Activated CD8-positive, alpha-beta T cell treated with anti-CD3 and anti-CD28 coated beads for 36 hours (primary cell): ENCODE measurements around the gene ABCD2. TPM values are rescaled to one million over a fixed set of nuclear protein-coding genes. Genes with fewer than 3 reads are reported as not detected.
A peak's percentile ranks its signal among the peaks of the same experiment; 100 is the strongest.

Experiments used
- ATAC-seq: fragments of 200-7000 bp; cut with Tn5 transposase; one replicate; pipeline ENCODE4 v1.10.0; 2021; ENCODE audit warnings: mild to moderate bottlenecking, moderate library complexity
- CTCF ChIA-PET: fragments of 350-600 bp; sonication (Branson Sonifier 250); formaldehyde crosslinking; loops from one replicate; lab custom pipeline; 2021; ENCODE audit warnings: antibody characterized with exemption; lab: Charles Lee
- POLR2A ChIA-PET: fragments of 350-600 bp; sonication (Branson Sonifier 250); formaldehyde crosslinking; loops from one replicate; lab custom pipeline; 2021; ENCODE audit warnings: antibody characterized with exemption; lab: Charles Lee
- DNase-seq: peaks from one replicate; pipeline ENCODE4 v3.0.0-alpha.2; 2020
- H3K27ac Mint-ChIP-seq: one replicate; pipeline ENCODE4 v1.8.0; 2021; ENCODE audit warnings: mild to moderate bottlenecking, mixed read lengths
- H3K27me3 Mint-ChIP-seq: one replicate; pipeline ENCODE4 v1.8.0; 2021; ENCODE audit warnings: mixed read lengths
- H3K36me3 Mint-ChIP-seq: one replicate; pipeline ENCODE4 v1.8.0; 2021; ENCODE audit warnings: low read depth, mixed read lengths
- H3K4me1 Mint-ChIP-seq: one replicate; pipeline ENCODE4 v1.8.0; 2021; ENCODE audit warnings: low read depth, mixed read lengths
- H3K4me3 Mint-ChIP-seq: one replicate; pipeline ENCODE4 v1.8.0; 2021; ENCODE audit warnings: mild to moderate bottlenecking, moderate library complexity, mixed read lengths
- H3K9me3 Mint-ChIP-seq: one replicate; pipeline ENCODE4 v1.8.0; 2021; ENCODE audit warnings: mixed read lengths
- intact Hi-C: fragments of 100-400 bp; cut with micrococcal nuclease; formaldehyde crosslinking; loops from one replicate; pipeline ENCODE4 v1.10.0; 2022
- total RNA-seq, 2 experiments: library from RNA; stranded (reverse); gene quantifications; one replicate each; pipeline ENCODE4 v1.2.3, GENCODE V29; 2021
- TF ChIP-seq, protein P1 (sequence below): fragments of 200-600 bp; IDR thresholded peaks from one replicate; pipeline ENCODE4 v1.8.0; 2022; ENCODE audit warnings: antibody characterized with exemption, mild to moderate bottlenecking

ABCD2 gene
- total RNA-seq, 2 experiments from 2014 or later = 3.8 to 4.0 TPM

- POLR2A ChIA-PET = interaction anchor here (0.6 kb wide), 1 partner anchor 27 kb away, joined by 3 read pairs; no protein-coding TSS in a partner anchor
- Mint-ChIP-seq H3K27ac (no peak overlapping the region), H3K4me1 (peaks cover 8% of the 10 kb centered on the region)
These were observed 32.4 kb downstream of the ABCD2 start for GRCh38 chr12:39587225-39587624.

DNA sequence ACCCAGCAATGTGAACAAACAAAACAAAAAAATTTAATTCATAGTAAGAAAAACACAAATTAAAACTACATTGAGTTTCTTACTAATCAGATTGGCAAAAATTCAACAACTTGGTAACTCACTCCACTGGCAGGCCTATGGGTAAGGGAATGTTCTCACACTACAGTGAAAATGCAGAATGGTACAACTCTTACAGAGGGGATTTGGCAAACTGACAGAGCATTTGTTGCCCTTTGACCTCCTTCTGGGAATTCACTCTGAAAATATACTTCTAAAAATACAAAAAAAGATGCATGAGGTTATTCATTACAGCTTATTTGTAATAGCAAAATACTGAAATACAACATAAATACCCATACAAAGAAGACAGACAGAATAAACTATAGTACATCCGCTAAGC is 32.8 kb downstream of the ABCD2 start:
- TF ChIP-seq, protein P1, sequence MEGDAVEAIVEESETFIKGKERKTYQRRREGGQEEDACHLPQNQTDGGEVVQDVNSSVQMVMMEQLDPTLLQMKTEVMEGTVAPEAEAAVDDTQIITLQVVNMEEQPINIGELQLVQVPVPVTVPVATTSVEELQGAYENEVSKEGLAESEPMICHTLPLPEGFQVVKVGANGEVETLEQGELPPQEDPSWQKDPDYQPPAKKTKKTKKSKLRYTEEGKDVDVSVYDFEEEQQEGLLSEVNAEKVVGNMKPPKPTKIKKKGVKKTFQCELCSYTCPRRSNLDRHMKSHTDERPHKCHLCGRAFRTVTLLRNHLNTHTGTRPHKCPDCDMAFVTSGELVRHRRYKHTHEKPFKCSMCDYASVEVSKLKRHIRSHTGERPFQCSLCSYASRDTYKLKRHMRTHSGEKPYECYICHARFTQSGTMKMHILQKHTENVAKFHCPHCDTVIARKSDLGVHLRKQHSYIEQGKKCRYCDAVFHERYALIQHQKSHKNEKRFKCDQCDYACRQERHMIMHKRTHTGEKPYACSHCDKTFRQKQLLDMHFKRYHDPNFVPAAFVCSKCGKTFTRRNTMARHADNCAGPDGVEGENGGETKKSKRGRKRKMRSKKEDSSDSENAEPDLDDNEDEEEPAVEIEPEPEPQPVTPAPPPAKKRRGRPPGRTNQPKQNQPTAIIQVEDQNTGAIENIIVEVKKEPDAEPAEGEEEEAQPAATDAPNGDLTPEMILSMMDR = no peak
- ChIA-PET CTCF (interaction anchor here (0.7 to 1.4 kb wide), 5 partner anchors 9 to 110 kb away, joined by 3 to 6 read pairs (median 4); partner anchors contain the start of gene ABCD2), POLR2A (no interaction called here)
- Mint-ChIP-seq H3K36me3 (peaks cover 21% of the 10 kb centered on the region), H3K27me3 (no peaks in the 10 kb centered on the region), H3K9me3 (no peaks in the 10 kb centered on the region), H3K27ac (no peak overlapping the region), H3K4me1 (peaks cover 5% of the 10 kb centered on the region), H3K4me3 (no peak overlapping the region)
- ATAC-seq (no peak), DNase-seq (no peak)
- intact Hi-C loops = no loop called here

More at GRCh38 chr12:39587225-39587624, 32.4 kb downstream of the ABCD2 start:
- intact Hi-C loops = no loop called here
- TF ChIP-seq, protein P1 = no peak
- no peak overlapping the region for H3K4me3 Mint-ChIP-seq
- ATAC-seq (peak; percentile 69), DNase-seq (peak; percentile 24)
- no peaks in the 10 kb centered on the region for H3K9me3 Mint-ChIP-seq
- no peaks in the 10 kb centered on the region for H3K27me3 Mint-ChIP-seq
- CTCF ChIA-PET = interaction anchor here (0.6 to 1.4 kb wide), 8 partner anchors 9 to 110 kb away, joined by 3 to 6 read pairs (median 3); partner anchors contain the start of gene ABCD2
- H3K36me3 Mint-ChIP-seq = peaks cover 21% of the 10 kb centered on the region

DNA sequence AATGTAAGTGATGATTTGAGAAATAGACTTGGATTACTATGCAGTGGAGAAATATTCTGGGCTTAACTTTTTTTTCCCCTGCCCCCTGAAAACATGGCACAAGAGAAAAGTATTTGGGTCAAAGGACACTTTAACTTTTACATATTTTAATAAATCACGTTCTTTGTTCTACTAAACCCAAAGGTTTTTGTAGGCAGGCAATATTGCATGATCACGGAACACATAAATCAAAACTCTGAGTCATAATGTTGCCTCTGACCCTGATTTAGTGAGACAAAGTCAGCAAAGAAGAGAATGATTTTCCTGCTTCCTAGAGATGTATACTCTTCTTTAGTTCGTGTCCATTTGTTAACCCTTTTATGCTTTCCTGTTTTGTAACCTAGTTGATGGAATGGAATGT is 38.0 kb downstream of the ABCD2 start:
- TF ChIP-seq, protein P1 = no peak
- ChIA-PET POLR2A (no interaction called here), CTCF (no interaction called here)
- ATAC-seq (no peak), DNase-seq (no peak)
- no peaks in the 10 kb centered on the region for H3K9me3 Mint-ChIP-seq
- no peaks in the 10 kb centered on the region for H3K27me3 Mint-ChIP-seq
- intact Hi-C loops = no loop called here
- H3K36me3 Mint-ChIP-seq = peaks cover 25% of the 10 kb centered on the region
- peaks cover 1% of the 10 kb centered on the region for H3K4me1 Mint-ChIP-seq
- no peak overlapping the region for H3K27ac Mint-ChIP-seq
- H3K4me3 Mint-ChIP-seq = no peak overlapping the region

- no peak overlapping the region for H3K4me3 Mint-ChIP-seq
- DNase-seq (no peak), ATAC-seq (no peak)
- intact Hi-C loops = no loop called here
- H3K9me3 Mint-ChIP-seq = peaks cover 4% of the 10 kb centered on the region
- ChIA-PET POLR2A (no interaction called here), CTCF (no interaction called here)
- H3K4me1 Mint-ChIP-seq = peaks cover 12% of the 10 kb centered on the region
- H3K27me3 Mint-ChIP-seq = no peaks in the 10 kb centered on the region
- H3K27ac Mint-ChIP-seq = peak overlapping the region; percentile 65
- TF ChIP-seq, protein P1 = no peak
- H3K36me3 Mint-ChIP-seq = peaks cover 33% of the 10 kb centered on the region
These were observed 44.1 kb downstream of the ABCD2 start for GRCh38 chr12:39575498-39575875.

DNA sequence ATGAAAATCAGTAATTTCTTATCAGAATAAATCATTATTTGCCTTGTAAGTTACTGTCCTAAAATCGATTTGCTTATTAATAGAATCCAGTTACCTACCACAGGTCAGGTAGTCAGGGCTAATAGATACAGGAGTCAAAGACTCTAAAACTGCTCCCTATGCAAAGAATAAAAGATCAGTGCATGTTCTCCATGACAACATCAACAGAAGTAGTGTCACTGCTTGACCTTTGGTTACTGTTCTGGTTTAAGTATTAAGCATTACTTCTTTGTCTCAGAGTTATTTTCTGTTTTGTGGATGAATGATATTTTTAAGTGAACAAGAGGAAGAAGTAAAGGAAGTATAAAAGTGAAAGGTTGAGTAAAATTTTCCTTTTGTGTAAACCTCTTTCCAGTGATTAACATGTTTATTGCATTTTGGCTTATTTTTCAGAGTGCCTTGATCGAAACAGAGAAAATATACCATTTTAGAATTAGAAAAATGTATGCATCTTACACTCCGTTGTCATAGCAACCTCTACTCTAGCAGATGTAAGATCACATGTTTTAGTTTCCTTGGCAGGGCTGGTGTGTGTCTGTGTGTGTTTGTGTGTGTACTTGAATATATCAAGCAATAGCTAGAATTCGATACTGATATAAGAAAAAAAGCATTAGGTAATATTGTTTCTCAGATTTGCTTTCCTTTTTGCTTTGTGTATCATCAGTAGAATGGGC is 44.7 kb downstream of the ABCD2 start:
- H3K27ac Mint-ChIP-seq = peak overlapping the region; percentile 65
- H3K4me3 Mint-ChIP-seq = no peak overlapping the region
- peaks cover 12% of the 10 kb centered on the region for H3K4me1 Mint-ChIP-seq
- ATAC-seq (peak; percentile 20), DNase-seq (no peak)
- peaks cover 38% of the 10 kb centered on the region for H3K36me3 Mint-ChIP-seq
- ChIA-PET CTCF (interaction anchor here (1.4 kb wide), 1 partner anchor 189 kb away, joined by 3 read pairs; no protein-coding TSS in a partner anchor), POLR2A (no interaction called here)
- H3K27me3 Mint-ChIP-seq = no peaks in the 10 kb centered on the region
- TF ChIP-seq, protein P1 = no peak
- intact Hi-C loops = no loop called here
- H3K9me3 Mint-ChIP-seq = peaks cover 5% of the 10 kb centered on the region
